DMS 273 (cell line): ENCODE data around the gene ALDH7A1.

Experiments
- DNase-seq: peaks from one replicate; lab custom pipeline; 2025; ENCODE audit not compliant: unreplicated experiment; lab: John Stamatoyannopoulos, UW

The ALDH7A1 gene

DNA sequence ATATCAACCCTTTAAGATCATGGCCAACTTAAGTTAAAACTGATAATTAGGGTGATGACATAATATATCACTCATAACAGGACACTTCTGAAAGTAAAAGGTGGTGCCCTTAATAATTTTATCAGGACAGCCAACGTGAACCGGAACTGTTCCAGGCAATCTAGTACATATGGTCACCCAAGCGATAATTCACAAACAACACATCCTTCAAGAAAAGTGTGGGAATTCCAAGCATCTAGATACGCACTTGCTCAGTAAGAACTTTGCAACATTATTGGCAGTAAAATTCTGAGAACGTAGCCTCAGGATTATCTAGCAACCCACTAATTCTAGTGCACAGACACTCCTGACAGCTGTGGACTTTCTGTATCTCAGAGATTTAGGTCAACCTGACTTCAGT lies 85.7 kb downstream of the ALDH7A1 start:
- DNase-seq: no peak

GRCh38 chr5:126508962-126509279 lies 86.1 kb downstream of the ALDH7A1 start:
- no peak for DNase-seq

DNA sequence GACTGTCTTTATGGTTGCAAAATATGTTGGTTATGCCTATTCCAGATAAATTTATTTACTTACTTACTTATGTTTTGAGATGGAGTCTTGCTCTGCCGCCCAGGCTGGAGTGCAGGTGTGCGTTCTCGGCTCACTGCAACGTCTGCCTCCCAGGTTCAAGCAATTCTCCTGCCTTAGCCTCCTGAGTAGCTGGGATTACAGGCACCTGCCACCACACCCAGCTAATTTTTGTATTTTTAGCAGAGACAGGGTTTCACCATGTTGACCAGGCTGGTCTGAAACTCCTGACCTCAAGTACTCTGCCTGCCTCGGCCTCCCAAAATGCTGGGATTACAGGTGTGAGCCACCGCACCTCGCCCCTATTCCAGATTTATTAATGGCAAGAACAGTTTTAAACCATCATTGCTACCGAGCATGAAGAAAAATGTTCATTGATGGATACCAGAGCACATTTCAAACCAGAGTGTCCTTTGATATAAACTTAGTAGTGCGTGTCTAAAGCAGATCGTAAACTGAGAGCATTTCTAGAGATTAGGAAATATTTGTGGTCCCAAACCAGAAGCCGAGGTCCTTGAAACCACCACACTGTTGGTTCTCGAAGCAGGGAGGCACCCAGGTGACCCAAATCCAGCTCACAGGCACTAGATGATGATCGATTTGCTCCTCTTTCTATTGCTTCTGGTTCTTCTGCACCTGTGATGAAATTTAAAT lies 86.6 kb downstream of the ALDH7A1 start:
- DNase-seq: no peak

- DNase-seq: no peak
Observed at GRCh38 chr5:126506079-126506478, 88.9 kb downstream of the ALDH7A1 start.

DNA sequence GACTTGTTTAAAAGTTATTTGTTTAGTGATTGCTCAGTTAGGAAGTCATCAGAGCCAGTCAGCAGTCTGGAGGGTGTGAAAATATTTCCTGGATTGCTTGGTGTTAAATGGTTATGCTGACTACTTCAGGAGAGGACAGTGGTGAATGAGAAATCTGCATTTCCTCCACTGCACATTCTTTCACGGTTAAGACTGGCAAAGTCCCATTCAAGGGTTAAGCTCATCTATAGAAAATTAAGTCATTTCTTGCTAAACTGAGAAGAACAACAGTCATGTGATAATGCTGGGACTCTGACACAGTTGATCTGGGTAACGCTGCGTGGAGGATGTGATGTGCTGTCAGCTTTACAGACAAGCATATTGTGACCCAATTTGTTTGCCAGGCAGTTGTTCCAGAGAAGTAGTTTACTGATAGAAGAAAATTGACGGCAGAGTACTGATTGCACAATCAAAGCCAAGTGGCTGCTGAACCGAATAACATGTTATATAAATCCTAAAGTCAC lies 91.4 kb downstream of the ALDH7A1 start:
- DNase-seq: no peak

- no peak for DNase-seq
Observed at GRCh38 chr5:126501448-126501847, 93.6 kb downstream of the ALDH7A1 start.

- peak; percentile 61 for DNase-seq
Observed at GRCh38 chr5:126499853-126500342, 95.1 kb downstream of the ALDH7A1 start.

DNA sequence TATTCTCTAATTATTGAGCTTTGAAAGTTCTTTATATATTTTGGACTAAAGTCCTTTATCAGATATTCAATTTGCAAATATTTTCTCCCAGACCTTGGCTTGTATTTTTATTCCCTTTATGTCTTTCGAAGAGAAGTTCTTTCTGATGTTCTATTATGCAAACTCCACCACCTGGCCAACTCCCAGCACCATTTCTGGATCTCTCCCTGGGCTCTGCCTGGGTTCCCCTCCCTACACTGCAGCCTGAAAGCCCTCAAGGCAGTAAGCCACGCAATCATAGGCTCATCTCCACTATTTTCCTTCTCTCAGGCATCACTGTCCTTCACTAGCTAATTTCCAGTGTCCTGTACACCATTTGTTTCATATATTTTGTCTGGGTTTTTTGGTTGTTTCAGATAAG lies 95.7 kb downstream of the ALDH7A1 start:
- DNase-seq: no peak

GRCh38 chr5:126497506-126497905 lies 97.5 kb downstream of the ALDH7A1 start:
- peak; percentile 46 for DNase-seq

- no peak for DNase-seq
Observed at GRCh38 chr5:126494393-126494792, 100.6 kb downstream of the ALDH7A1 start.

DNA sequence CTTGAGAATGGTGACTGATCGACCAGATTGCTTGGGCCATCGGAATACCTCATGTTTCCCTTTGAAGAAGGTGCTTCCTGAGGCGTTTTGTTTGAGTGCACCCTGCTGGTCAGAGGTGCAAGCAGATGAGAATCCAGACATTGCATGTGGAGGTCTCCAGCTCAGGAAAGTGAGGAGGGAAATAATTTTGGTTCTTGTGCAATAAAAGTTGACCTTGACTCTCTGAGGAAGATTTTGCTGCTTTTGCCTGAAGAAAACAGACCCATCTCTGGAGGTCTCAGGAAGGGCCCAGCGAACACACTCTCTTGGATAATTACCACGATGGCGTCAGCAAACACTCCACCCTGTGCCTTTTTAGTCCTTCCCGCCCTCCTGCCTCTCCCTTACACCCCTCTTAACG lies 102.1 kb downstream of the ALDH7A1 start:
- DNase-seq: peak; percentile 36

GRCh38 chr5:126490167-126490940 lies 104.7 kb downstream of the ALDH7A1 start:
- peak; percentile 20 for DNase-seq

GRCh38 chr5:126488443-126489065 lies 106.5 kb downstream of the ALDH7A1 start:
- DNase-seq: peak; percentile 40

- DNase-seq: no peak
Observed at GRCh38 chr5:126487596-126487995, 107.4 kb downstream of the ALDH7A1 start.

- no peak for DNase-seq
Observed at GRCh38 chr5:126486332-126486731, 108.7 kb downstream of the ALDH7A1 start.

DNA sequence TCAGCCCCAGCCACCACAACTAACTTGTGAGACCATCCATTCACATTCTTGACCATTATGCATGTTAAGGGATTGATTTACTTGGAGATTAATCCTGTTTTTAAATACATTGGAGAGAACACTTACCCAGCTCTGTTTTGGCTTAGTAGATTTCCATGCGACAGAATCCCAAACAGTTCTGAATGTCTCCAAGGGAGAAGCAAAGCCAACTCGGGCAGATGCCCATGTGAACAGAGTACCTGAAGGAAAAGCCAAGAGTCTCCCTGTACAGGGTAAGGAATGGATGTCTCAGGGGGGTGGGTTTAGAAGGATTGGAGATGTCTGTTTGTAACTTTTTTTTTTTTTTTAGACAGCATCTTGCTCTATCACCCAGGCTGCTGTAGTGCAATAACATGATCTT lies 110.8 kb downstream of the ALDH7A1 start:
- no peak for DNase-seq

DNA sequence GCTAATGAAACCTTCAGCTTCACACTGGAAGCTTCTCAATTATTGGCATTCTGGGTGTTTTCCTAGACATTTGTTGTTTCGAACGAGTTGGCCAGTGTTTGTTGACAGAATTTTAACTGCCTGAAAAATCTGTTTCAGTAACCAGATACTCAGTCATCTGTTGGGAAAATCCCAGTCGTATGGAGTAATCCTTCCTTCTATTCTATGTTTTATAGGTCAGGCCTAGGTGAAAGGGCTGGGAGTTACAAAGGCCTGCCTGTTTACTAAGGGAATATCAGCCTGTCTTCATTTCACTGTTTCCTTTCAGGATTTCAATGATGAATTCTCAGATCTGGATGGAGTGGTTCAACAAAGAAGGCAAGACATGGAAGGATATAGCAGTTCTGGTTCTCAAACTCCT lies 111.9 kb downstream of the ALDH7A1 start:
- peak; percentile 54 for DNase-seq

- DNase-seq: peak; percentile 16
Observed at GRCh38 chr5:126482591-126482990, 112.4 kb downstream of the ALDH7A1 start.

DNA sequence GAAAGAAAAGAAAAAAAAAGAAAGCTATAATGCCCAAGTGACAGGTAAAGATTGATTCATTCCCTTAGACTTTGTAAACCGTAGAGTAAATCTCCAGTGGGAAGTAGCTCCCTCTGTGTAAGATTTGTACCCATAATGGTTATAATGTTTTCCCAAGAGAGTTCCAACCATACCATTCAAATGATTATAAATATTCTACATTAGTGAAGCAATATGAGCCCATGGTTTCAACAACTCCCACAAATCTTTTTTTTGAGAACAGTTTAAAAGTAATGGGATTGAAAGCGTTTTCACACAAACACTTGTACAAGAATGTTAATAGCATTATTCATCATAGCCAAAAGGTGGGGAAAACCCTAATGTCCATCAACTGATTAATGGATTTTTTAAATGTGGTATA lies 113.8 kb downstream of the ALDH7A1 start:
- DNase-seq: no peak
